Neural progenitor cell (in vitro differentiated cells): Measurements from ENCODE around the gene SPAG16.
"Not testable (repeated sequence)": the region's sequence is repeated elsewhere in the genome, so short reads cannot be mapped to it uniquely, and the experiment has no call there.

Experiments used
- CTCF ChIP-seq: fragments of 200-600 bp; sonication (generic); IDR thresholded peaks from 2 replicates; pipeline ENCODE4 v1.5.1; 2017; ENCODE audit warnings: antibody characterized with exemption, mild to moderate bottlenecking
- EZH2phosphoT487 ChIP-seq: fragments of 200-600 bp; sonication (generic); IDR thresholded peaks from 2 replicates; pipeline ENCODE4 v1.6.1; 2017; ENCODE audit warnings: antibody characterized with exemption

- TF ChIP-seq CTCF, EZH2phosphoT487: not testable (repeated sequence)
Measured at GRCh38 chr2:213718411-213718810, 434.1 kb downstream of the SPAG16 start.
